SK-N-SH (cell line): ENCODE results near the gene OR52E1.

Source experiments
- CTCF ChIP-seq: fragments of 200-600 bp; sonication (generic); IDR thresholded peaks from 2 replicates; pipeline ENCODE4 v1.6.1; 2017; ENCODE audit warnings: antibody characterized with exemption, mild to moderate bottlenecking, moderate library complexity
- EP300 ChIP-seq, 2 experiments: IDR thresholded peaks; 2 replicates each; pipeline versions ENCODE4 v1.4.0 to v1.6.1; 2012; ENCODE audit warnings: borderline replicate concordance in 1 of 2, low read depth in 1 of 2, low read length in 1 of 2
- FOSL2 ChIP-seq: IDR thresholded peaks from 2 replicates; pipeline ENCODE4 v1.4.0; 2012; ENCODE audit warnings: low read depth, mild to moderate bottlenecking, moderate library complexity, borderline replicate concordance
- POLR2AphosphoS5 ChIP-seq: IDR thresholded peaks from 2 replicates; pipeline ENCODE4 v1.6.1; 2012; ENCODE audit warnings: low read depth, low read length
- SMC3 ChIP-seq: IDR thresholded peaks from 2 replicates; pipeline ENCODE4 v1.6.1; 2012; ENCODE audit warnings: low read depth, low read length, improper control_type of control experiment
- ZBTB33 ChIP-seq: IDR thresholded peaks from 2 replicates; pipeline ENCODE4 v1.4.0; 2012; ENCODE audit warnings: low read depth, borderline replicate concordance

- no peak for TF ChIP-seq EP300 (IDR thresholded peaks at IDR 0.05; ENCODE audit: borderline replicate concordance in 1 of 2, low read depth in 1 of 2, low read length in 1 of 2)
- no peak for TF ChIP-seq CTCF
- no peak for TF ChIP-seq FOSL2
- no peak for TF ChIP-seq SMC3
- no peak for TF ChIP-seq ZBTB33
- no peak for TF ChIP-seq POLR2AphosphoS5
Observed at GRCh38 chr11:5103066-5103465, 33.7 kb downstream of the OR52E1 start.
